Endothelial cell of umbilical vein (primary cell): ENCODE data around the gene RUFY3. TPM values are rescaled to one million over a fixed set of nuclear protein-coding genes. Genes with fewer than 3 reads are reported as not detected.

Experiments
- BruUV-seq: library from RNA; stranded (reverse); fragments of 400-500 nt; replicated peaks from 2 replicates; lab custom pipeline; 2021; lab: Mats Ljungman, UMichigan
- CTCF ChIA-PET: fragments of 300-600, 350-600 bp; sonication (Branson Sonifier 250); formaldehyde crosslinking; loops from one replicate; lab custom pipeline; 2021; ENCODE audit warnings: antibody characterized with exemption, inconsistent platforms; lab: Charles Lee
- POLR2A ChIA-PET: fragments of 300-600, 350-600 bp; sonication (Branson Sonifier 250); formaldehyde crosslinking; loops from one replicate; lab custom pipeline; 2021; ENCODE audit warnings: antibody characterized with exemption, inconsistent platforms; lab: Charles Lee
- DNase-seq: peaks from one replicate; pipeline ENCODE4 v3.0.0-alpha.2; 2011; ENCODE audit warnings: low read depth, low spot score
- FAIRE-seq: peaks from 2 replicates; lab custom pipeline; 2011; peaks lifted over from hg19 to GRCh38; lab: Jason Lieb, UNC
- H2AFZ ChIP-seq: 2 replicates; pipeline ENCODE4 v1.6.0; 2012; ENCODE audit warnings: low read depth, low read length, control low read depth, inconsistent platforms
- H3K27ac ChIP-seq: 2 replicates; pipeline ENCODE4 v1.5.1; 2011; ENCODE audit warnings: low read depth, mild to moderate bottlenecking, control low read depth, low read length, moderate library complexity; ENCODE audit not compliant: insufficient read depth
- H3K27me3 ChIP-seq, 2 experiments: 2 replicates each; pipeline versions ENCODE4 v1.6.0 to v1.6.1; 2011; ENCODE audit warnings: low read length in 2 of 2, mixed read lengths in 1 of 2; ENCODE audit not compliant: control insufficient read depth in 2 of 2, insufficient read depth in 2 of 2
- H3K36me3 ChIP-seq, 2 experiments: 2 replicates in 1 of 2; 3 replicates in 1 of 2; pipeline ENCODE4 v1.5.1; 2011; ENCODE audit warnings: low read length in 2 of 2, mild to moderate bottlenecking in 1 of 2, moderate library complexity in 1 of 2; ENCODE audit not compliant: control insufficient read depth in 2 of 2, insufficient read depth in 2 of 2; ENCODE audit errors: extremely low read depth in 1 of 2
- H3K4me1 ChIP-seq: 3 replicates; pipeline ENCODE4 v1.5.1; 2011; ENCODE audit warnings: mild to moderate bottlenecking, low read length; ENCODE audit not compliant: control insufficient read depth, insufficient read depth; ENCODE audit errors: extremely low read depth
- H3K4me2 ChIP-seq: 2 replicates; pipeline ENCODE4 v1.6.1; 2011; ENCODE audit warnings: low read length, control low read depth, mixed read lengths; ENCODE audit not compliant: insufficient read depth
- H3K4me3 ChIP-seq, 3 experiments: fragments of 200-600 bp in 1 of 3; sonication (generic), shearing (Covaris generic) in 1 of 3; replicated peaks in 1 of 3; 2 replicates each; pipeline ENCODE4 v1.5.1; 2011 to 2016; ENCODE audit warnings: control low read depth in 3 of 3, low read length in 3 of 3, mild to moderate bottlenecking in 2 of 3, inconsistent platforms in 1 of 3, low read depth in 1 of 3, moderate library complexity in 1 of 3; ENCODE audit not compliant: insufficient read depth in 1 of 3
- H3K79me2 ChIP-seq: 2 replicates; pipeline ENCODE4 v1.6.0; 2012; ENCODE audit warnings: low read length, inconsistent platforms; ENCODE audit not compliant: control insufficient read depth, insufficient read depth
- H3K9ac ChIP-seq: replicated peaks from 2 replicates; pipeline ENCODE3; 2011; ENCODE audit warnings: low read length, control low read depth; ENCODE audit not compliant: insufficient read depth; ENCODE audit errors: extremely low read depth
- H3K9me1 ChIP-seq: replicated peaks from 3 replicates; pipeline ENCODE4 v1.6.0; 2011; ENCODE audit warnings: mild to moderate bottlenecking, low read length; ENCODE audit not compliant: control insufficient read depth, insufficient read depth; ENCODE audit errors: extremely low read depth
- H3K9me3 ChIP-seq: replicated peaks from 2 replicates; pipeline ENCODE4 v1.5.1; 2012; ENCODE audit warnings: low read length, inconsistent platforms; ENCODE audit not compliant: control insufficient read depth, insufficient read depth
- H4K20me1 ChIP-seq: replicated peaks from 2 replicates; pipeline ENCODE3; 2011; ENCODE audit warnings: mild to moderate bottlenecking, low read length; ENCODE audit not compliant: control insufficient read depth, insufficient read depth; ENCODE audit errors: extremely low read depth
- EZH2 ChIP-seq: IDR thresholded peaks from 2 replicates; pipeline ENCODE4 v1.6.1; 2012; ENCODE audit warnings: borderline replicate concordance, low read depth, mild to moderate bottlenecking, moderate library complexity, low read length, inconsistent platforms; ENCODE audit not compliant: severe bottlenecking
- GATA2 ChIP-seq: IDR thresholded peaks from 2 replicates; pipeline ENCODE4 v1.7.0; 2011; ENCODE audit warnings: low read depth, mild to moderate bottlenecking, moderate library complexity, mixed read lengths, low read length; ENCODE audit not compliant: insufficient read length, insufficient read depth
- JUN ChIP-seq: IDR thresholded peaks from 2 replicates; pipeline ENCODE4 v1.6.1; 2011; ENCODE audit warnings: borderline replicate concordance, low read depth; ENCODE audit not compliant: insufficient read length, insufficient read depth
- MYC ChIP-seq: IDR thresholded peaks from one replicate; pipeline ENCODE4 v1.6.1; 2011; ENCODE audit warnings: mild to moderate bottlenecking, low read depth, low read length
- POLR2A ChIP-seq: IDR thresholded peaks from 2 replicates; pipeline ENCODE4 v1.6.1; 2012; ENCODE audit warnings: low read depth, mild to moderate bottlenecking, control low read depth, low read length
- POLR2AphosphoS5 ChIP-seq: IDR thresholded peaks from 2 replicates; pipeline ENCODE4 v1.6.1; 2012; ENCODE audit warnings: low read depth, mild to moderate bottlenecking, control low read depth, low read length, moderate library complexity; ENCODE audit not compliant: insufficient read depth
- dilution Hi-C: fragments of 300-500 bp; cut with MboI; formaldehyde crosslinking; loops from one replicate; pipeline ENCODE4 v1.15.0; 2019; ENCODE audit warnings: low sequenced_read_pairs; ENCODE audit not compliant: extremely low pct_ligation_motif_present
- intact Hi-C: fragments of 100-400 bp; cut with micrococcal nuclease; formaldehyde crosslinking; loops from one replicate; pipeline ENCODE4 v1.10.0; 2022
- polyA plus RNA-seq, 4 experiments: library from polyadenylated mRNA; depleted of rRNA in 3 of 4; stranded (reverse) in 3 of 4; unstranded in 1 of 4; fragments of >200 nt; gene quantifications; 2 replicates each; pipeline versions ENCODE4 v1.2.1 to v1.2.3, GENCODE V29; 2011 to 2012; ENCODE audit warnings: missing spikeins in 1 of 4
- total RNA-seq: library from RNA; stranded (reverse); gene quantifications from 2 replicates; pipeline ENCODE4 v1.2.3, GENCODE V29; 2021

RUFY3 gene
- total and polyA plus RNA-seq, 2 donors (not counting 3 experiments of a cell fraction or from before 2014, with no cell fraction given), result 10.0 to 52.8 TPM

GRCh38 chr4:70737409-70737808 lies 15.6 kb downstream of the RUFY3 start:
- H3K4me2 ChIP-seq, result no peak overlapping the region
- DNase-seq, result no peak
- H3K9me3 ChIP-seq, result no peaks in the 10 kb centered on the region
- no peaks in the 10 kb centered on the region for H3K9me1 ChIP-seq
- no peak overlapping the region for H3K4me3 ChIP-seq
- no peak overlapping the region for H3K9ac ChIP-seq
- H3K27ac ChIP-seq, result no peak overlapping the region
- no peaks in the 10 kb centered on the region for H4K20me1 ChIP-seq
- POLR2A ChIA-PET, result interaction anchor here (0.6 kb wide), 1 partner anchor 12 kb away, joined by 5 read pairs; no protein-coding TSS in a partner anchor
- no peaks in the 10 kb centered on the region for H3K27me3 ChIP-seq
- H3K79me2 ChIP-seq, result peaks cover 8% of the 10 kb centered on the region
- no peak overlapping the region for H2AFZ ChIP-seq
- no peak for FAIRE-seq
- CTCF ChIA-PET, result interaction anchor here (1.2 to 1.7 kb wide), 3 partner anchors 8 to 272 kb away, joined by 3 to 6 read pairs (median 3); no protein-coding TSS in a partner anchor
- H3K36me3 ChIP-seq, result no peaks in the 10 kb centered on the region
- peaks cover 17% of the 10 kb centered on the region for H3K4me1 ChIP-seq
- intact Hi-C loops (no loop called here), dilution Hi-C loops (no loop called here)
- no TSS peak for BruUV-seq
- TF ChIP-seq POLR2AphosphoS5 (no peak), MYC (no peak), GATA2 (no peak), EZH2 (no peak), POLR2A (no peak), JUN (no peak)

- Histone ChIP-seq H3K9me1 (no peaks in the 10 kb centered on the region), H3K4me3 (no peak overlapping the region), H3K27me3 (no peaks in the 10 kb centered on the region), H3K79me2 (peaks cover 8% of the 10 kb centered on the region), H3K9ac (no peak overlapping the region), H4K20me1 (no peaks in the 10 kb centered on the region), H3K27ac (no peak overlapping the region), H3K36me3 (no peaks in the 10 kb centered on the region), H3K9me3 (no peaks in the 10 kb centered on the region), H3K4me1 (peaks cover 6% of the 10 kb centered on the region), H2AFZ (no peak overlapping the region), H3K4me2 (no peak overlapping the region)
- CTCF ChIA-PET, result interaction anchor here (0.6 kb wide), 1 partner anchor 10 kb away, joined by 4 read pairs; no protein-coding TSS in a partner anchor
- no TSS peak for BruUV-seq
- dilution Hi-C loops, result no loop called here
- DNase-seq, result no peak
- intact Hi-C loops, result no loop called here
- no peak for FAIRE-seq
- POLR2A ChIA-PET, result no interaction called here
- no peak for TF ChIP-seq JUN
Observed at GRCh38 chr4:70739496-70740337, 18.0 kb downstream of the RUFY3 start.
